HG02763 (cell line): Measurements from ENCODE around the gene CPNE1.

Source experiments
- ATAC-seq: cut with Tn5 transposase; IDR thresholded peaks from one replicate; pipeline ENCODE4 v1.9.1; 2021; ENCODE audit warnings: mild to moderate bottlenecking, moderate library complexity; ENCODE audit not compliant: unreplicated experiment

Gene CPNE1

DNA sequence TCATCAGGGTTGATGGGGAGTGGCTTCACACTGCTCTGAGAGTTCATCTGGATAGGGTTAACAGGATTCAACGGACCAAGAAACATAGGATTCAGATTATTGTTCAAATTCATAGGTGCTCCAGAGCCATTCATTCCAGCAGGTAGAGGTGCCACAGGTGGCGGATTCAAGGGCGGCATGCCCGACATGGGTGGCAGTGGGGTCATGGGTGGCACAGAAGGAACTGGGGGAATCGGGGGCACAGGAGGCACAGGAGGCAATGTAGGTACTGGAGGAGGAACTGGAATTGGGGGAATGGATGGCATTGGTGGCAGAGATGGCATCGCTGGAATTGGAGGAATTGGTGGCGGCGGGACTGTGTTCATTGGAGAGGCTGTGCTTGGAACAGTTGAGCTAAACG, 10.3 kb downstream of the CPNE1 start:
- ATAC-seq, result no peak

GRCh38 chr20:35653893-35654292, 10.8 kb downstream of the CPNE1 start:
- no peak for ATAC-seq

DNA sequence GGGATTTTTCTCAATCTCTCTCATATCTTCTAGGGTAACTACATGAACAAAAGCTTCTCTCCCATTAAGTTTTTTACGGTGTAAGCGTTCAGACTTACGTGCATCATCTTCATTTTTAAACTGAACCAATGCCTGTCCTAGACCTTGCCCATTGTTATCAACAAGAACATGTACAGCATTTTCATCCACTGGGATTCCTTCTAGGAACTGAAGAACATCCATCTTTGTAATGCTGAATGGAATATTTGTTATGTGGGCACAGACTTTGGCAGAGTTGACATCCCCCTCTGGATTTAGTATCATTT, 11.3 kb downstream of the CPNE1 start:
- no peak for ATAC-seq

DNA sequence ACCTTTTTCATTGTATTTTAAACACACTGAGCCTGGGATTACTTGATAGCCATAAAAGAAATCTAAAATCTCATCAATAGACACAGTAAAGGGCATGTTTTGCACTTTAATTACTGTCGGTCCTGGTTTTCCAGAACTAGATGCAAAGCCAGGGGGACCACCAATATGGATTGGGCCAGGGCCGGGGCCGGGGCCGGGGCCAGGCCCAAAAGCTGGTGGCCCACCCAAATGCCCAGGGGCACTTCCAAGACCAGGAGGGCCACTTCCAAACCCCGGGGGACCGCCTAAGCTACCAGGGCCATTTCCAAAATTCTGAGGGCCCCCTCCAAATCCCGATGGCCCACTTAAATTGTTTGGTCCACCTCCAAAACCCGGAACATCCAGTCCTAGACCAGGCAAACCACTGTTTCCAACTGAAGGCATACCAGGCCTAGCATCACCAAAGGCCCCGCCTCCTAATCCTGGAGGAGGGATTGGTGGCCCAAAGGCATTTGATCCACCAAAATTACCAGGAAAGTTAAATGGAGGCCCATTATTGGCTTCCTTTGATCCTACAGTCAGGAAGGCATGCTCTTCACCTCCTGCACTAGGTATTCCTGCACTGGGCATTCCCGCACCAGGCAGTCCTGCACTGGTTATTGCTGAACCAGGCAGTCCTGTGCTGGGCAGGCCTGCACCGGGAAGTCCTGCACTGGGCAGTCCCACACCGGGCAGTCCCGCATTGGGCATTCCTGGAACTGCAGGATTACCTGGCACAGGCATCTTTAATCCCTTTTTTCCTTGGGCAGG, 11.9 kb downstream of the CPNE1 start:
- no peak for ATAC-seq

GRCh38 chr20:35651958-35652357, 12.7 kb downstream of the CPNE1 start:
- no peak for ATAC-seq

DNA sequence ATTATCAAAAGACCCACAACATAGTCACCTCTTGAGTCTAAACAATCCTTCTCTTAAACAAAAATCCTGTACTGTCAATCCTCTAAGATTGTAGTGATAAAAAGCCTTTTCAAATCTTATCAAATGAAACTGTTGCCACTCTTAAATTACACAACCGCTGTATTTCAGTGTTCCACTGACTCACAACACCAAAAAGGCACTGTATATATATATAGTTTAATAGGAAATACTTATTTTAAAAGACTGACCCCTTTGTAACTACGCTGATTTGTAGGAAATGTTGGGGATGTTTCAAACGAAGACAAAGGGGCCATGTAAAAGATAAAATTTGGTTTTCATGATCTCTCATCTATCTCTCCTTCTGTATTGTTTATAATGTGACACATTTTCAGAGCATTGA, 14.1 kb downstream of the CPNE1 start:
- ATAC-seq, result no peak

DNA sequence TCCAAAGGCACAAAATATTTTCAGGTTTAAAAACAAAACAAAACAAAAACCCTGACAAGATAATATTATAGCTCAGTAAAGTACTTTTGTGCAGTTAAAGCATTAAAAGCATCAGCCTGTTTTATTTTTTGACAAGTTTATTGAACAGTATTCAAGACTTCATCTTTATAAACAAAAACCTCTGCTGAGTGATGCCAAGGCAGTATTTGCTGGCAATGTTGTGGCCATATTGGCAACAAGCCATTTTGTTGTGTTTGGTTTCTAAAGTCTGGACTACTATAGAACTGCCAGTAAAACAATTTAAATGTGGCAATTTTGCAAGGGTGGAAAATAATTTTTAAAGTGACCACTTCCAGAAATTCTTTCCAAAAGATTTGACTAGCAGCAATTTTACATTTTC, 15.9 kb downstream of the CPNE1 start:
- ATAC-seq, result no peak

- ATAC-seq, result no peak
Measured at GRCh38 chr20:35644806-35645205, 19.9 kb downstream of the CPNE1 start.

- ATAC-seq, result no peak
Measured at GRCh38 chr20:35643045-35643444, 21.7 kb downstream of the CPNE1 start.

GRCh38 chr20:35641743-35642142, 23.0 kb downstream of the CPNE1 start:
- ATAC-seq, result no peak

DNA sequence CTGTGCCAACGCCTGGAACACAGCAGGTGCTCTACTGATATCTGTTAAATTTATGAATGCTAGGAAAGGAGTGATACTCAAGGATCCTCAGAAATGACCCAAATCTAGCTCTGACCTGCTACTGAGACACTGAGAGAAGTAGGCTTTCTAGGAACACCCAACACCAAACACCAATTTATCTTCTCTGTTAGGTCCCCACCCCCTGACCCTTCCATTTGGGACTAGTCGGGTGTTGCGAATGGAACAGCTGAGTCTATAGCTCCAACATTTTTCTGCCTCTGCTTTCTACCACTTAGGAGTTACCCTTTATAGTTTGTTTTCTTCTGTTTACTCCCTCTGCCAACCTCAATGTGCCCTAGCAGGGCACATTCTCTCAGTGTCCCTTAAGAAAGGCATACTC, 24.0 kb downstream of the CPNE1 start:
- ATAC-seq, result no peak

- ATAC-seq, result no peak
Measured at GRCh38 chr20:35638751-35639150, 25.9 kb downstream of the CPNE1 start.

DNA sequence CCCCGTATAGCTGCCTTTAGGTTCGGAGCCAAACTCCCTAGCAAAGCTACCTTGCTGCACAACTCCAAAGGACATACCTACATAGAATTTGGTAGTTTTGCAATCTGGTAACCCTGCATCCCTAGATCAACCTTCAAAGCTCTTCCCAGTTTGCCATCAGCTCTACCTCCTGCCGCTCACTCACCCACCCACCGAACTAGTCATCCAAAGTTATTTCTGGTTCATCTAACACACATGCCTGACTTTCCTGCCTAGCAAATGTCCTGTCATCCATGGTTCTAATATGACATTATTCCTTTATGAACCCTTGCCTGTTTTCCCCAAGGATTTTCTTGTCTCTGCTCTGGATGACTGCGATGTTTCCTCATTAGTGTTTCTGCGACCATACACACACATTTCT, 27.4 kb downstream of the CPNE1 start:
- ATAC-seq, result no peak

DNA sequence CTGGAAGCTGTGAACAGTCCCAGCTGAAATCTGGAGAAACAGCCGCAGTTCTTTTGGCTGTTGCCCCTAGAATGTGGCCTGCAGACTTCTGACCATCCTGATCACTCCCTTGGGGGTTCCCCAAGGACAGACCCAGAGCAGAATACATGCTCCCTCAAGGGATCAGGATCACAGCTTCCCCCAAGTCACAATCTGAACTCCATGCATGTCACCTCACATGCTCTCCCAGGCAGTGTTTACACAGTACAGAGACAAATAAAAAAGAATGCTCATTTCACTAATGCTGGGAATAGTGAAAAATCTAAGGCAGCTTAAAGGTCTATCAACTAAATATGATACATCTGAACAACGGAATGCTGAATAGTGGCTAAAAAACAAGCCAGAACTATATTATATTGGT, 28.6 kb downstream of the CPNE1 start:
- no peak for ATAC-seq

DNA sequence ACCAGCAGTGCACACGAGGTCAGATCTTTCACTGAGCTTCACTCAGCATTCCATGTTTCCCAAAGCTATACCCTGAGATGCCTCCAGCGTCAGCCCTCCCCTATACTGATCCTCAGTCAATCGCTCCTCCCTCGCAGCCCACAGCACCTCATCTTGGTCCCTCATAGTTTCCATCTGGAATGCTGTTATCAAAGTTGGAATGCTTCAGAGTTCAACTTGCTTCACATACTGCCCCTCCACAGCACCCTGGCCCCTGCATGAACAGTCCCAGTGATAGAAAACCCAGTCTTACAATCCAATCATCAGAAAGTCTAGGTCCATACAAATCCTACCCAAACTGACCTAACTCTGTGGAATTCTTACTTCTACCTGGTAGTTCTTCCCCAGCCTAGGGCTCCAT, 29.0 kb downstream of the CPNE1 start:
- no peak for ATAC-seq

- ATAC-seq, result no peak
Measured at GRCh38 chr20:35632539-35633115, 32.1 kb downstream of the CPNE1 start.

DNA sequence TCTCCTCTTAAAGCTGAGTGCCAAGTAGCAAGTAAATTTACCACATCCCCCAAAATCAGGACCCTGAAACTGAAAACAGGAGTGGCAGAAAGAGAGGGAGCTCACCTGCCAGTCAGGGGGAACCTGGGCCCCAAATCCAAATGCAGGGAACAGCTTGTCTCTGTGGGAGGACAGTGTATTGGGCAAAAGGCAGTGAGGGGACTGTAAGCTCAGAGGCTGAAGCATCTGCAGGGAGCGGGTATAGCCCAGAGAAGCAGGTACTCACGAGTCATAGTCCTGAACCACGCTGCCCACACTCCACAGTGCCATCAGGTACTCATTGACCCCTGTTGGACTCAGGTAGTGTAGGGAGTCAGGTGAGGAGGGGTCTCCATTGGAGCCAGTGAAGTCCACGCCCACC, 34.1 kb downstream of the CPNE1 start:
- ATAC-seq, result no peak

DNA sequence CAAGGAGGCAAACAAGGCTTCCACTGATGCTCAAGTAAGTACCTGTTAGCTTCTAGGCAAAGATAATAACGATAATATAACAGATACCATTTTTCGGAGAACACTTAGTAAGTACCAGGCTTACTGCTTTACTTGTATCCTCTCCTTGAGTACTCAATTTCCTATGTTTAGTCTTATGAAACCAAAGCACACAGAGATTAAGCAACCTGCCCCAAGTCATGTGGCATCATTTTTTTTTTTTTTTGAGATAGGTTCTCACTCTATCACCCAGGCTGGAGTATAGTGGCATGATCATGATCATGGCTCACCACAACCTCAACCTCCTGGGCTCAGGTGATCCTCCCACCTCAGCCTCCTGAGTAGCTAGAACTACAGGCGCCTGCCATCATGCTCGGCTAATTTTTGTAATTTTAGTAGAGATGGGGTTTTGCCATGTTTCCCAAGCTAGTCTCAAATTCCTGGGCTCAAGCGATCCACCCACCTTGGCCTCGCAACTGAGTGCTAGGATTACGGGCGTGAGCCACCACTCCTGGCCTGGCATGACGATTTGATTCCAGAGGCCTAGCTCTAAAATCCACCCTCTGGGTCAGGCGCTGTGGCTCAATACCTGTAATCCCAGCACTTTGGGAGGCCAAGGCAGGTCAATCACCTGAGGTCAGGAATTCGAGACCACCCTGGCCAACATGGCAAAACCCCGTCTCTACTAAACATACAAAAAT, 35.1 kb downstream of the CPNE1 start:
- ATAC-seq, result no peak

- ATAC-seq, result no peak
Measured at GRCh38 chr20:35627121-35627520, 37.6 kb downstream of the CPNE1 start.

GRCh38 chr20:35626386-35627001, 38.2 kb downstream of the CPNE1 start:
- ATAC-seq, result no peak

DNA sequence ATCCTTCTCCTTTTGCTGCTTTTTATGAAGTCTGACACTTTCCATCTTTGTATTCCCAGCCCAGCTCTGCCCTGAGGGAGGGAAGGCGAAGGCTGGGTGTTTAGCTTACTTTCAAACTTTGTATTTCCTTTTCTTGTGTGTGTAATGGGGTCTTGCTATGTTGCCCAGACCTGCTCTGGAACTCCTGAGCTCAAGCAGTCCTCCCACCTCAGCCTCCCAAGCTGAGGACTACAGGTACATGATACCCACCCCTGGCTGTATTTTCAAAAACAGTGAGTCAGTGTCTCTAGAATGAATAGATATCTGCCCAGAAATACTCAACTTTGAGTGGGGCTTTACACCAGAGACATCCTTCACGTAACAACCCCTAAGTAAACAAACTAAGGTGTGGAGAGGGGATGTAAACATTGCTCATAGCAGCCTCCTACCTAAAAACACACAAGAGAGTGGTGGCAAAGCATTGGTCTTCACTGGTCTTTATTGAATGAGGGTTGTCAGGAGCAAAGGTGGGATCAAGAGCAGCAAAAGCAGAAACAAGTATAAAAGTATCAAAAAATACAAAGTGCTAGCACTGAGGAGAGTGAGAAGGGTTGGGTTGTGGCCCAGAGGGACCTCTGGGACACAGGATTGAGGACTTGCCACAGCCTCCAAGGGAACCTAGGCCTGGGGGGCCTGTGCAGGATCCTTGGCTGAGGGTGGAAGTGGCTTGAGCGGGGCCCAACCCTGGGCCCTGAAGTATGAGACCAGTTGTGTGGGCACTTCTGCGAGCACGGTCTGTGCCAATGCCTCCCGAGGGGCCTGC, 38.9 kb downstream of the CPNE1 start:
- ATAC-seq, result no peak
